Esophagus muscularis mucosa (tissue), 4 donors: Measurements from ENCODE around the gene PARD6B. TPM values are rescaled to one million over a fixed set of nuclear protein-coding genes. Genes with fewer than 3 reads are reported as not detected.
"Not testable (repeated sequence)": the region's sequence is repeated elsewhere in the genome, so short reads cannot be mapped to it uniquely, and the experiment has no call there.

ENCODE experiments used
- DNase-seq: peaks from one replicate; pipeline ENCODE4 v3.0.0-alpha.2; 2017; ENCODE audit errors: extremely low spot score
- H3K27ac ChIP-seq, 4 donors: fragments of 200-600 bp; sonication (generic); replicated peaks in 1 of 4; 1 replicate in 3 of 4; 2 replicates in 1 of 4; pipeline ENCODE4 v1.5.1; 2016 to 2019; ENCODE audit warnings: mild to moderate bottlenecking in 1 of 4
- H3K27me3 ChIP-seq, 4 donors: fragments of 200-600 bp; sonication (generic); one replicate each; pipeline versions ENCODE4 v1.5.1 to v1.6.0; 2016 to 2019
- H3K36me3 ChIP-seq, 4 donors: fragments of 200-600 bp; sonication (generic); one replicate each; pipeline ENCODE4 v1.5.1; 2016 to 2019
- H3K4me1 ChIP-seq, 4 donors: fragments of 200-600 bp; sonication (generic); one replicate each; pipeline ENCODE4 v1.5.1; 2016 to 2019
- H3K4me3 ChIP-seq, 4 donors: fragments of 200-600 bp; sonication (generic); 1 replicate in 2 of 4; 2 replicates in 2 of 4; pipeline ENCODE4 v1.5.1; 2016 to 2019; ENCODE audit warnings: mild to moderate bottlenecking in 4 of 4, moderate library complexity in 1 of 4
- H3K9me3 ChIP-seq, 4 donors: fragments of 200-600 bp; sonication (generic); 1 replicate in 3 of 4; 2 replicates in 1 of 4; pipeline ENCODE4 v1.5.1; 2016 to 2019
- CTCF ChIP-seq, 3 experiments: fragments of 200-600 bp in 2 of 3; fragments of 450-650 bp in 1 of 3; sonication (generic) in 2 of 3; IDR thresholded peaks; one replicate each; pipeline ENCODE4 v1.5.1; 2017 to 2019; ENCODE audit warnings: antibody characterized with exemption in 3 of 3, mild to moderate bottlenecking in 2 of 3, moderate library complexity in 1 of 3
- EP300 ChIP-seq: sonication (generic); formaldehyde crosslinking; IDR thresholded peaks from one replicate; pipeline ENCODE4 v1.6.1; 2017; ENCODE audit warnings: antibody characterized with exemption
- POLR2A ChIP-seq: fragments of 450-650 bp; IDR thresholded peaks from one replicate; pipeline ENCODE4 v1.6.1; 2017; ENCODE audit warnings: antibody characterized with exemption, moderate library complexity, mild to moderate bottlenecking, low read depth
- POLR2AphosphoS5 ChIP-seq, 2 donors: sonication (generic); formaldehyde crosslinking; IDR thresholded peaks; one replicate each; pipeline ENCODE4 v1.6.1; 2017; ENCODE audit warnings: antibody characterized with exemption in 2 of 2
- WGBS: methylation state at CpG from one replicate; pipeline ENCODE4 v1.1.5; 2018; 5-methylcytosine and 5-hydroxymethylcytosine counted together
- intact Hi-C: fragments of 100-400 bp; cut with DNase I; formaldehyde crosslinking; loops from one replicate; pipeline ENCODE4 v1.15.1; 2023
- total RNA-seq, 4 donors: library from RNA; depleted of rRNA; stranded (reverse); fragments of >200 nt; gene quantifications; one replicate each; pipeline versions ENCODE4 v1.1.0 to v1.2.1, GENCODE V29; 2016

PARD6B gene
- total RNA-seq, 4 donors from 2014 or later, result 0.99 to 4.2 (median 2.8) TPM

- H3K4me3 ChIP-seq, result no peak overlapping the region
- H3K36me3 ChIP-seq, result no peaks in the 10 kb centered on the region
- peaks cover 0 to 15% (median 6%) of the 10 kb centered on the region in 4 donors for H3K4me1 ChIP-seq
- 94% methylated on average over 5 of the region's 5 CpGs for WGBS
- DNase-seq, result no peak
- no peaks in the 10 kb centered on the region for H3K27me3 ChIP-seq
- no peak overlapping the region for H3K27ac ChIP-seq
- TF ChIP-seq POLR2AphosphoS5 (IDR thresholded peaks at IDR 0.05) (no peak), CTCF (IDR thresholded peaks at IDR 0.05) (no peak), POLR2A (no peak), EP300 (no peak)
- H3K9me3 ChIP-seq, result no peaks in the 10 kb centered on the region
- intact Hi-C loops, result no loop called here
Measured at GRCh38 chr20:50699688-50700087, 31.7 kb upstream of the PARD6B start.

DNA sequence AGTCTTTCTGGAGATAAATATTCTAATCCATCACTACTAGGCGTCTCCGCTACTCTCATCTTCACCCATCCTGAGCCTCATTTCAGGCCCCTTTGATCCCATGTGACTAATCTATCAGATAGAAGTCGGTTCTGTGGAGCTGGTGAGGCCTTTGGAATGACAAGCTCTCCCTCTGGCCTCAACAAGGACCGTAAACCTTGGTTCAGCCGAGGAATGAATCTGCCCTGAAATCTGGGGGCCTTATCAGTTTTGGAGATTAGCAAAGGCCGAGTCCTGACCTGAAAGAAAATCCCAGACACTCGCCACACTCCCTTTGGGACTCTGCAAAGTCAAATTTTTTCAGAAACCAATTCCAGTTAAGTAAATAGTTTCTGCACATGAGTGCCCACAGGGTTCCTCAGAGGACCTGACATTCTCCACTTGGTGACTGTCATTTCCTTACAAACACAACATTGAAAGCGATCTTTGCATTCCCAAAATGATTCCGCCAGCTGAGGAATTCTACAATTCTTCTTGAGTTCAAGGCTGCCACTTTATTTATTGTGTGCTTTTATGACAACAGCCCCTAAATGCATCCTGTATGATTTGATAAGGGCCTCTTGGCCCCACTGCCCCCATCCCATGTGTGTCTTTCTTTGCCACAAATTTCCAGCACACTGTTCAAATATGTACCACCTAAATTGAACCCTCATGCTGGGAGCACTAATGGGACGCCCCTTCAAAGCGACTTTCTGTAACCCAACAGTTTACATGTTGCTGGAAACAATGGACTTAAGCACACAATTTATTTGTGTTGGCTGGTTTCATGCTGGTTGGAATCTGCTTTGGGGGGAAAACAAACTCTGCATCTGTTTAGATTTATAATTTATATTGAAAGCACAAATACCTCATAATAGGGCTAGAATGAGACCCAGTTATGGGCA, 30.1 kb upstream of the PARD6B start:
- intact Hi-C loops, result no loop called here
- WGBS, result 92% methylated on average over 11 of the region's 11 CpGs
- TF ChIP-seq POLR2A (no peak), POLR2AphosphoS5 (IDR thresholded peaks at IDR 0.05) (no peak), CTCF (IDR thresholded peaks at IDR 0.05) (no peak), EP300 (no peak)
- Histone ChIP-seq H3K27ac (no peak overlapping the region), H3K27me3 (no peaks in the 10 kb centered on the region), H3K9me3 (no peaks in the 10 kb centered on the region), H3K36me3 (no peaks in the 10 kb centered on the region), H3K4me1 (no peaks in the 10 kb centered on the region), H3K4me3 (no peak overlapping the region)
- DNase-seq, result no peak

DNA sequence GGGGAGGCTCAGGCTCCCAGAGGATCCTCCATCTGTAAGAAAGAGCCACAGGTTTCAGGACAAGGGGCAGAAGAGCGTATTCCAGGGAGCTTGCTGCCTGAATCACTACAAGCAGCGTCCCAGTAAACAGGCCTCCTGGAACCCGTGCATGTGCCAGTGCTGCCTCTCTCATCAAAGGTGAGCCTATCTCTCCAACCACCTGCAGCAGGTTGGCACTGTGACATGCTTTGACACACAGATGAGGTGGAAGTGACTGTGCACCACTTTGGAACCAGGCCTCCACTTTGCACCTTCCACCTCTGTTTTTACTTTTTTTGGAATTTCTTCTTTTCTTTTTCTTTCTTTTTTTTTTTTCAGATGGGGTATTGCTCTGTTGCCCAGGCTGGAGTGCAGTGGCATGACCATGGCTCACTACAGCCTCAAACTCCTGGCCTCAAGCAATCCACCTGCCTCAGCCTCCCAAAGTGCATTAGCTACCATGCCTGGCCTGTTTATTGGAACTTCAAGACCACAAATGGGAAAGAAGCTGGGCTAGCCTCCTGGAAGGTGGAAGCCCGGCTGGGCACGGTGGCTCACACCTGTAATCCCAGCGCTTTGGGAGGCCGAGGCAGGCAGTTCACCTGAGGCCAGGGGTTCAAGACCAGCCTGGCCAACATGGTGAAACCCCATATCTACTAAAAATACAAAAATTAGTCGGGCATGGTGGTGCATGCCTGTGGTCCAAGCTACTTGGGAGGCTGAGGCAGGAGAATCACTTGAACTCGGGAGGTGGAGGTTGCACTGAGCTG, 27.5 kb upstream of the PARD6B start:
- 83% methylated on average over 9 of the region's 9 CpGs for WGBS
- intact Hi-C loops, H3K4me3 ChIP-seq: not testable (repeated sequence)

GRCh38 chr20:50704514-50704913, 26.9 kb upstream of the PARD6B start:
- TF ChIP-seq POLR2A, result no peak
- no peak for TF ChIP-seq CTCF (IDR thresholded peaks at IDR 0.05)
- TF ChIP-seq POLR2AphosphoS5 (IDR thresholded peaks at IDR 0.05), result no peak
- no peak for TF ChIP-seq EP300
- Histone ChIP-seq H3K4me3 (no peak overlapping the region), H3K4me1 (no peaks in the 10 kb centered on the region), H3K36me3 (no peaks in the 10 kb centered on the region), H3K27me3 (no peaks in the 10 kb centered on the region), H3K9me3 (no peaks in the 10 kb centered on the region), H3K27ac (no peak overlapping the region)
- intact Hi-C loops, result no loop called here
- no peak for DNase-seq
- 83% methylated on average over 4 of the region's 4 CpGs for whole genome bisulfite sequencing

More for the DNA sequence above, 27.5 kb upstream of the PARD6B start:
- H3K27ac ChIP-seq, DNase-seq, H3K9me3 ChIP-seq, H3K27me3 ChIP-seq, H3K4me1 ChIP-seq, H3K36me3 ChIP-seq: not testable (repeated sequence)

- 88% methylated on average over 1 of the region's 1 CpG for WGBS
- no peak for DNase-seq
- no peak for TF ChIP-seq POLR2A
- TF ChIP-seq EP300, result no peak
- no peak for TF ChIP-seq CTCF (IDR thresholded peaks at IDR 0.05)
- no peak for TF ChIP-seq POLR2AphosphoS5 (IDR thresholded peaks at IDR 0.05)
- intact Hi-C loops, result no loop called here
- H3K36me3 ChIP-seq, result no peaks in the 10 kb centered on the region
- no peaks in the 10 kb centered on the region for H3K9me3 ChIP-seq
- H3K27me3 ChIP-seq, result no peaks in the 10 kb centered on the region
- no peaks in the 10 kb centered on the region for H3K4me1 ChIP-seq
- H3K27ac ChIP-seq, result no peak overlapping the region
- no peak overlapping the region for H3K4me3 ChIP-seq
Measured at GRCh38 chr20:50704971-50705370, 26.4 kb upstream of the PARD6B start.
